ENCODE data around the gene NOTCH2.
"Not testable (repeated sequence)": the region's sequence is repeated elsewhere in the genome, so short reads cannot be mapped to it uniquely, and the experiment has no call there.

- TF ChIP-seq, protein P1, sequence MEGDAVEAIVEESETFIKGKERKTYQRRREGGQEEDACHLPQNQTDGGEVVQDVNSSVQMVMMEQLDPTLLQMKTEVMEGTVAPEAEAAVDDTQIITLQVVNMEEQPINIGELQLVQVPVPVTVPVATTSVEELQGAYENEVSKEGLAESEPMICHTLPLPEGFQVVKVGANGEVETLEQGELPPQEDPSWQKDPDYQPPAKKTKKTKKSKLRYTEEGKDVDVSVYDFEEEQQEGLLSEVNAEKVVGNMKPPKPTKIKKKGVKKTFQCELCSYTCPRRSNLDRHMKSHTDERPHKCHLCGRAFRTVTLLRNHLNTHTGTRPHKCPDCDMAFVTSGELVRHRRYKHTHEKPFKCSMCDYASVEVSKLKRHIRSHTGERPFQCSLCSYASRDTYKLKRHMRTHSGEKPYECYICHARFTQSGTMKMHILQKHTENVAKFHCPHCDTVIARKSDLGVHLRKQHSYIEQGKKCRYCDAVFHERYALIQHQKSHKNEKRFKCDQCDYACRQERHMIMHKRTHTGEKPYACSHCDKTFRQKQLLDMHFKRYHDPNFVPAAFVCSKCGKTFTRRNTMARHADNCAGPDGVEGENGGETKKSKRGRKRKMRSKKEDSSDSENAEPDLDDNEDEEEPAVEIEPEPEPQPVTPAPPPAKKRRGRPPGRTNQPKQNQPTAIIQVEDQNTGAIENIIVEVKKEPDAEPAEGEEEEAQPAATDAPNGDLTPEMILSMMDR (IDR thresholded peaks at IDR 0.05; ENCODE audit: low read depth, low read length, poor library complexity, severe bottlenecking): not testable (repeated sequence)
- TF ChIP-seq EZH2phosphoT487 (IDR thresholded peaks at IDR 0.05; ENCODE audit: borderline replicate concordance, low read length): not testable (repeated sequence)
Measured at GRCh38 chr1:120092232-120093218, 23.1 kb upstream of the NOTCH2 start.
